Lower leg skin (tissue), 4 donors: ENCODE data around the gene GNAI3. TPM values are rescaled to one million over a fixed set of nuclear protein-coding genes. Genes with fewer than 3 reads are reported as not detected.

Experiments
- DNase-seq, 2 donors: peaks; one replicate each; pipeline ENCODE4 v3.0.0-alpha.2; 2019; ENCODE audit warnings: low spot score in 2 of 2
- H3K4me3 ChIP-seq: fragments of 200-600 bp; sonication (generic); 2 replicates; pipeline ENCODE4 v1.5.1; 2017; ENCODE audit warnings: mild to moderate bottlenecking, low read depth; ENCODE audit not compliant: poor library complexity, severe bottlenecking
- POLR2A ChIP-seq, 2 donors: fragments of 450-650 bp; IDR thresholded peaks; one replicate each; pipeline ENCODE4 v1.6.1; 2016 to 2017; ENCODE audit warnings: antibody characterized with exemption in 2 of 2, mild to moderate bottlenecking in 1 of 2, moderate library complexity in 1 of 2
- WGBS, 2 donors: methylation state at CpG; one replicate each; pipeline ENCODE4 v1.1.5; 2018; 5-methylcytosine and 5-hydroxymethylcytosine counted together
- intact Hi-C: fragments of 100-400 bp; cut with DNase I; formaldehyde crosslinking; loops from one replicate; pipeline ENCODE4 v1.15.0; 2023; ENCODE audit warnings: low total_unique reads
- total RNA-seq, 4 donors: library from RNA; depleted of rRNA; stranded (reverse); fragments of >200 nt; gene quantifications; one replicate each; pipeline ENCODE4 v1.1.0, GENCODE V29; 2016
- TF ChIP-seq, protein P1 (sequence below), 3 donors: fragments of 450-650 bp; IDR thresholded peaks; one replicate each; pipeline ENCODE4 v1.5.1; 2016; ENCODE audit warnings: antibody characterized with exemption in 3 of 3, mild to moderate bottlenecking in 3 of 3, moderate library complexity in 2 of 3

Gene GNAI3
- total RNA-seq, 4 donors from 2014 or later = 8.5 to 13.2 (median 10.7) TPM

DNA sequence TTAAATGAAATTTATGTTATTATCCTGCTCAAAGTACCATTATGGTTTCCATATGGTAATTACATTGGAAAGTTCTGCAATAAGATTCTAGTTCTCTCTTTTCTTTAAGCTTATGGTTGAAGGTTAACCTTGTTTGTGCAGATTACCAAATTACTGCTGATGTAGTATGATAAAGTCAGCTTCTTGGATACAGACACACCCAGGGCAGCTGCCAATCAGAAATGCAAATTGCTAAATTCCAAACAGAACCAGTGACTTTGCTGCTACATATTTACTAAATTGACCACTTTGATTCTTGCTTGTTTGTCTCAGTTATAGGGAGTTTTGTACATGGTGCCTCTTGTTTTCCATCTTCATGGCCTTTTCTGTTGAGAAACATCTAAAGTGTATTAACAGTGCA is 44.5 kb downstream of the GNAI3 start:
- no peak for TF ChIP-seq POLR2A (IDR thresholded peaks at IDR 0.05)
- TF ChIP-seq, protein P1, sequence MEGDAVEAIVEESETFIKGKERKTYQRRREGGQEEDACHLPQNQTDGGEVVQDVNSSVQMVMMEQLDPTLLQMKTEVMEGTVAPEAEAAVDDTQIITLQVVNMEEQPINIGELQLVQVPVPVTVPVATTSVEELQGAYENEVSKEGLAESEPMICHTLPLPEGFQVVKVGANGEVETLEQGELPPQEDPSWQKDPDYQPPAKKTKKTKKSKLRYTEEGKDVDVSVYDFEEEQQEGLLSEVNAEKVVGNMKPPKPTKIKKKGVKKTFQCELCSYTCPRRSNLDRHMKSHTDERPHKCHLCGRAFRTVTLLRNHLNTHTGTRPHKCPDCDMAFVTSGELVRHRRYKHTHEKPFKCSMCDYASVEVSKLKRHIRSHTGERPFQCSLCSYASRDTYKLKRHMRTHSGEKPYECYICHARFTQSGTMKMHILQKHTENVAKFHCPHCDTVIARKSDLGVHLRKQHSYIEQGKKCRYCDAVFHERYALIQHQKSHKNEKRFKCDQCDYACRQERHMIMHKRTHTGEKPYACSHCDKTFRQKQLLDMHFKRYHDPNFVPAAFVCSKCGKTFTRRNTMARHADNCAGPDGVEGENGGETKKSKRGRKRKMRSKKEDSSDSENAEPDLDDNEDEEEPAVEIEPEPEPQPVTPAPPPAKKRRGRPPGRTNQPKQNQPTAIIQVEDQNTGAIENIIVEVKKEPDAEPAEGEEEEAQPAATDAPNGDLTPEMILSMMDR (IDR thresholded peaks at IDR 0.05) = no peak
- DNase-seq = no peak
- intact Hi-C loops = no loop called here
- no peak overlapping the region for H3K4me3 ChIP-seq

DNA sequence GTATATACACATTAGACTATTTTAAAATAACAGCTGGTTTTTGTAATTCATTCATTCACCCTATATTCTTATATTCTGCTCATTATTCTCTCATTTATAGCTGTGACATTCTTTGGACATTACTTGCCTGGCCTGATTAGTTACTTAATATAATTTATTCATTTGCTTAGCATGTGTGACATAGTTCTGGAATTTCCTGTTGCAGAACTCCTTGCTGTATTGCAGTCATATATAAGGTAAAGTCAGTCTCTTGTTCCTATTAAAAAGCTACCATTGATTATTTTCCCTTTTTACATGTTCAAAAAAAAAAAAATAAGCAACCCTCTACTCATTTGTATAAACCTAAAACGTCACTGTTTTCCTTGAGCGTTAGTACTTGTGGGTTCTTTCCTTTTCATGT is 47.1 kb downstream of the GNAI3 start:
- TF ChIP-seq POLR2A (IDR thresholded peaks at IDR 0.05) = no peak
- TF ChIP-seq, protein P1 (IDR thresholded peaks at IDR 0.05) = no peak
- DNase-seq = no peak
- intact Hi-C loops = no loop called here
- no peak overlapping the region for H3K4me3 ChIP-seq
- 91 to 93% methylated on average over 2 of the region's 2 CpGs for WGBS, 2 donors

DNA sequence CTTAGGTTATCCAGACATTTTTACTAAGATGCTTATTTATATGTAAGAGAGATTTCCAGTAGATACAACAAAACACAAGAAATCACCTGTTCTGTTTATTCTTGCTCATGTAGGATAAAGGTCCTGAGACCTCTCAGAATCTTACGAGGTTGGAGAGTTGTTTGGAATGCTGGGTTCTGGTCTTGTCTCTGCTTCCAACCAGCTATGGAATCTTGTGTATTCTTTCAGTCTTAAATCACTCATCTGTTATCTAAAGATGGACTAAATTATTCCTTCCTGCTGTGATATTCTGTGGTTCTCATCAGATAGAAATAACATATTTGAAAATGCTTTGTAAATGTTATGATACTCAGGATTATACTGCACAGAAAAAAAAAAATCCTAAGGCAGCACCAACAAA is 49.7 kb downstream of the GNAI3 start:
- DNase-seq = no peak
- WGBS, 2 donors = 90 to 100% methylated on average over 1 of the region's 1 CpG
- intact Hi-C loops = no loop called here
- H3K4me3 ChIP-seq = no peak overlapping the region
- no peak for TF ChIP-seq POLR2A (IDR thresholded peaks at IDR 0.05)
- TF ChIP-seq, protein P1 (IDR thresholded peaks at IDR 0.05) = no peak

DNA sequence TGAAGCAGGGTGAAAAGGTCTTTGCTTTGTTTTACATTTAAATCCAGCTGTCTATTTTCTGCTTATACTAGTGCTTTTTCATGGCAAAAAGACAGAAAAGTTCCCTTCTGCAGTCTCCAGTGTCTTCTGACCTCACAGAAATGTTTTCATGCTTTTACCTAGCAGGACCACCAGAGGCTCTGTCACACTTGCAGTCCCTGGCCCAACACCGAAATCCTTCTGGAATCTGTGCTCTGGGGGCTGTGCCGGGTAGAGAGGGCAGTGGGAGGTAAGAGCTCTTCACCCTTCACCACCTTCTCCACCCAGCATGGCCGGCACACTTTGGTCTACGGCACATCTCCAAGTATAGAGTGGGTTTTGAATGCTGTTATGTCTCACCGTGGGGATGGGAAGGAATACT is 50.2 kb downstream of the GNAI3 start:
- no peak overlapping the region for H3K4me3 ChIP-seq
- TF ChIP-seq POLR2A (IDR thresholded peaks at IDR 0.05) = no peak
- TF ChIP-seq, protein P1 (IDR thresholded peaks at IDR 0.05) = no peak
- no peak for DNase-seq
- intact Hi-C loops = no loop called here
- WGBS, 2 donors = 89 to 95% methylated on average over 5 of the region's 5 CpGs

DNA sequence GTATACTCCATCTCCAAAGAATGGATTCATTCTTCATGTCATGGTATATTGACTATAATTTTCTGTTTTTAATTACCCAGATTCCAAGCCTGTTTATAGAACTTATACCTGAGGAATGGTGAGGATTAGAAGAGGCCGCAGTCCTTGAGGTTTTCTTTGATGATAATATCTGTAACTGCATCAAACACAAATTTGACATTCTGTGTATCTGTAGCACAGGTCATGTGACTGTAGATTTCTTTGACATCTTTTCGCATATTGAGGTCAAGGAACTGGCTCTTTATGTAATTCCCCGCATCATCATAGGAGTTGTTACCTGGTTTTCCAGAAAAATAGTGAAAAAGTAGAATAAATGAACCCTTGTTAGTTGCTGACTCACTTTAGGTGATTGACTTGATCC is 54.8 kb downstream of the GNAI3 start:
- DNase-seq = no peak
- TF ChIP-seq POLR2A (IDR thresholded peaks at IDR 0.05) = no peak
- TF ChIP-seq, protein P1 (IDR thresholded peaks at IDR 0.05) = no peak
- intact Hi-C loops = no loop called here
- WGBS, 2 donors = 92 to 96% methylated on average over 3 of the region's 3 CpGs
- no peak overlapping the region for H3K4me3 ChIP-seq

DNA sequence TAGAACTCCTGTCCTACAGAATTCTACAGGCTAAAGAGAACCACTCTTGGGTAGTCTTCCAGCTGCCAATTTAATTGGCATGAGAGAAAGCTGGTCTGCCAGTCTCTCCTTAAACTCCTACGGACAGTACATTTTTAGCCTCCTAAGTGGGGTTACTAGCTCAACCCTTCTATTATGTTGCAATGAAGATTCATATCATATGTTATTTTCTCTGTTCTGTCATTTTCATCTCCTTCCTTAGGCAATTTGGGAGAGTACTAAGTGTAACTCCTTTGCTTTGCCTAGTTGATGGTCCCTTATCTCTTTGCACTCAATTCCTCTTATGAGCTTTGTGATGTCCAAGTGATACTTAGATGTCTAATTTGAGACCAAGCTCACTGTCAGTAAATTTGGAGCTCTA is 57.0 kb downstream of the GNAI3 start:
- DNase-seq = no peak
- WGBS, 2 donors = 84 to 86% methylated on average over 1 of the region's 1 CpG
- no peak overlapping the region for H3K4me3 ChIP-seq
- TF ChIP-seq POLR2A (IDR thresholded peaks at IDR 0.05) = no peak
- TF ChIP-seq, protein P1 (IDR thresholded peaks at IDR 0.05) = no peak
- intact Hi-C loops = no loop called here
